ENCODE results near the gene RIMS4. TPM values are rescaled to one million over a fixed set of nuclear protein-coding genes. Genes with fewer than 3 reads are reported as not detected.

Gene RIMS4
- total and polyA plus RNA-seq, 9 of the 15 experiments (the other 6 are each of a cell fraction or from before 2014, with no cell fraction given), result 0.04 TPM; not detected in 8

- TF ChIP-seq NFATC3 (IDR thresholded peaks at IDR 0.05) (no peak), SIRT6 (IDR thresholded peaks at IDR 0.05; ENCODE audit: low read depth, low read length) (no peak), ZNF184 (CRISPR knock-in tag; IDR thresholded peaks at IDR 0.05) (no peak), FOXP1 (CRISPR knock-in tag; IDR thresholded peaks at IDR 0.05) (no peak), HBP1 (CRISPR knock-in tag; IDR thresholded peaks at IDR 0.05) (no peak), ZBTB2 (IDR thresholded peaks at IDR 0.05) (no peak), SMAD2 (IDR thresholded peaks at IDR 0.05; ENCODE audit: low read depth, low read length) (no peak), ZNF347 (CRISPR knock-in tag; IDR thresholded peaks at IDR 0.05; ENCODE audit: low read depth) (no peak), ZNF121 (CRISPR knock-in tag; conservative IDR thresholded peaks at IDR 0.05) (no peak), FOXM1 (IDR thresholded peaks at IDR 0.05; ENCODE audit: low read depth) (no peak), FOXM1 (CRISPR knock-in tag; IDR thresholded peaks at IDR 0.05; ENCODE audit: low read depth) (no peak), E2F6 (IDR thresholded peaks at IDR 0.05; ENCODE audit: borderline replicate concordance in 1 of 2, extremely low read depth in 1 of 2, insufficient read depth in 1 of 2, insufficient read length in 1 of 2, low read depth in 1 of 2, low read length in 1 of 2, poor library complexity in 1 of 2, severe bottlenecking in 1 of 2) (peak; percentile 40 to 75), NR3C1 (CRISPR knock-in tag; IDR thresholded peaks at IDR 0.05) (0 out of 2 replicates have a peak, but pooled peaks have one; percentile 24), ZNF146 (CRISPR knock-in tag; IDR thresholded peaks at IDR 0.05; ENCODE audit: unreplicated experiment) (no peak), DPF2 (IDR thresholded peaks at IDR 0.05) (no peak), ZNF41 (CRISPR knock-in tag; conservative IDR thresholded peaks at IDR 0.05) (no peak), HMGN3 (IDR thresholded peaks at IDR 0.05; ENCODE audit: borderline replicate concordance, extremely low read depth, insufficient read length, low read depth, low read length) (peak; percentile 42), TBP (optimal IDR thresholded peaks at IDR 0.05; ENCODE audit: low read depth, low read length) (no peak), CBFA2T2 (conservative IDR thresholded peaks at IDR 0.05) (no peak), CHD2 (IDR thresholded peaks at IDR 0.05; ENCODE audit: low read depth, low read length) (no peak), POLR2B (IDR thresholded peaks at IDR 0.05; ENCODE audit: low read depth, partially characterized antibody) (no peak), SIN3A (IDR thresholded peaks at IDR 0.05; ENCODE audit: borderline replicate concordance in 2 of 2, control insufficient read depth in 1 of 2, low read depth in 2 of 2, low read length in 2 of 2) (no peak), RBM25 (IDR thresholded peaks at IDR 0.05; ENCODE audit: low read depth, low read length, severe bottlenecking) (no peak), GABPA (tag; conservative IDR thresholded peaks at IDR 0.05; ENCODE audit: low read depth) (peak; percentile 50; the same call in 1 of the 2 replicates), CREM (IDR thresholded peaks at IDR 0.05; ENCODE audit: low read depth) (peak; percentile 16; the same call in 1 of the 2 replicates), MAX (CRISPR knock-in tag; IDR thresholded peaks at IDR 0.05) (peak; percentile 25; the same call in 1 of the 2 replicates)
Measured at GRCh38 chr20:44745598-44746366, 64.6 kb downstream of the RIMS4 start, which contains the start of gene KCNK15 (continued).
